NCI-H510A treated with DMSO at 0.1 percent for 48 hours (cell line): ENCODE results near the gene U2AF1.
"Not testable (repeated sequence)": the region's sequence is repeated elsewhere in the genome, so short reads cannot be mapped to it uniquely, and the experiment has no call there.

ENCODE experiments used
- DNase-seq: peaks from one replicate; lab custom pipeline; 2025; lab: John Stamatoyannopoulos, UW

U2AF1 gene

DNA sequence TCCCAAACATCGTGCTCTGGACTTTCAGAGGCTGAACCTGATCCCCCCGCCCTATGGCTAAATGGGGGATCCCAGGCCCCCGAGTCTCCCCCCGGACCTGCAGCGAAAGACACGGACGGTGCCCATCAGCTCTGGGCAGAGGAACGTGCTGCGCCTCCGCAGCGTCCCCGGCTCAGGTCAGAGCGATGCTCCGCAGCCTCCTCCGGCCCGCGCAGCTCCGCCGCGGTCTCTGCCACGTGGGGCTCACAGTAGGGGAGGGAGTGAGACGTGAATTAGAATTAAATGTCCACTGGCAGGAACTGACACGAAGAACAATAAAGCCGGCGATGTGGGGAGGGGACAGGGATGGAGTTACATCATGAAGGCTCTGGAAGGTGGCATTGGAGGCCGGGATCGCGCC, 30.7 kb downstream of the U2AF1 start:
- not testable (repeated sequence) for DNase-seq

DNA sequence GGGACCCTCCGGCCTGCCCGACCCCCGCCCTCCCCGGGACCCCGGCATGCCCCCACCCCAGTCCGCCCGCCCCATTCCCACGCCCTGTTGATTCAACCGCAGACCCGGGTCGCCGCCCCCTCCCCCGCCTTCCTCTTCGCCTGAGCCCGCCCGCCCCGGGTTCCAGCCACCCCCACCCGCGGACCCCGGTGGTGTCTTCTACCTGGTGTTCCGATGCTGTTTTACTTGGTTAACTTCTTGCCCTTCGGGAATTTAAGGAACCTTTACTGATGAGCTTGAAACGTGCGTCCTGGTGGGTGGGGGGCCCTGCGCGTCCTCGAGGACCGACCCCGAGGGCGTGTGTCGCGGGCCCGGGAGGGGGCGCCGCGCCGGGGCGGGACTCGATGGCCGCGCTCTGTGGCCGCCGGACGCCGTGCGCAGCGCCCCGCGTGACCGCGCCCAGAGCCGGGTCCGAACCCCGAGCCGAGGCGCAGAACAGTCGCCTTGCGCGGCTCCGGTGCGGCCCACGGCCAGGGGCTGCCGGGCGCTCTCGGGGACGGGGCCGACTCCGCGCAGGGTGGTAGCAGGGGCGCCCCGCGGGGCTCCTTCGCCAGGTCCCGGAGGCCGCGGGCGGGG, 31.2 kb downstream of the U2AF1 start:
- not testable (repeated sequence) for DNase-seq

DNA sequence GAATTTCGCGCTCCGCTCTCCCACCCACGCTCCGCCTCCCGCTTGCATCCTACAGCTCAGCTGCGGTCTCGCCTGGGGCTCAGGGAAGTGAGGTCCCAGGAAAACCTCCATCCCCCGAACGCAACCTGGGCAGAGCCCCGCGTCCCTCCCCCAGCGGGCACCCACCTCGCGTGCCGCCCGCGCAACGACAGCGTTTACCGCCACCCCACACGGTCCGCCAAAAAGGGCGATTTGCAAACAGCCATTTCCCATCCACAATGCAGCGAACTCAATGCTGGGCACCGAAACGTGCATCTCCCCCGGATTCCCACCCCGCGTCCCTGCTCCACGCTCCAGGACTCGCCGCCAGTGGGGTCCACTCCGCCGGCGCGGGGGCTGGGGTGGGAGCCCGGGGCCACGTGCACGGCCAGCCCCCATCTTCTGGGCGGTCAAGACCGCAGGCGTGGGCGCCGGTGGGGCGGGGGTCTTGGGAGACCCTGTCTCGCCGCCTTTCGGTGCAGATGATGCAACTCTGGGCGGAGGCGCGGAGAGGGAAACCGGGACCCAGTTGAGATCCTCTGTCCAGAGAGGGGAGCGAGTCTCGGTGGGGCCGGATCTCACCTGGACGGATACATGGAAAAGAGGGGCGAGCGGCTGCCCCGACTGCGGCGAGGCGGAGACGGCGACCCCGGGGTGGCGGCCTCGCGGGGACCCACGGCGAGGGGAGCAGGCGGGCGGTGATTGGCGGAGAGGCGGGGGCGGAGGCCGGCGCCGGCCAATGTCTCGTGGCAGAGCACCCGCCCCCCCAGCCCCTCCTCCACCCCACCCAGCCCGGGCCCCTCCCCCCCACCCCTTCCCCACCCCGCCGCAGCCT, 32.0 kb downstream of the U2AF1 start, which contains the start of gene CBS:
TSS of gene CBS (minus strand) at position 666 of the 853 bp plus-strand sequence. CDS start 3,642 bp downstream, outside the sequence.
- DNase-seq, result not testable (repeated sequence)

DNA sequence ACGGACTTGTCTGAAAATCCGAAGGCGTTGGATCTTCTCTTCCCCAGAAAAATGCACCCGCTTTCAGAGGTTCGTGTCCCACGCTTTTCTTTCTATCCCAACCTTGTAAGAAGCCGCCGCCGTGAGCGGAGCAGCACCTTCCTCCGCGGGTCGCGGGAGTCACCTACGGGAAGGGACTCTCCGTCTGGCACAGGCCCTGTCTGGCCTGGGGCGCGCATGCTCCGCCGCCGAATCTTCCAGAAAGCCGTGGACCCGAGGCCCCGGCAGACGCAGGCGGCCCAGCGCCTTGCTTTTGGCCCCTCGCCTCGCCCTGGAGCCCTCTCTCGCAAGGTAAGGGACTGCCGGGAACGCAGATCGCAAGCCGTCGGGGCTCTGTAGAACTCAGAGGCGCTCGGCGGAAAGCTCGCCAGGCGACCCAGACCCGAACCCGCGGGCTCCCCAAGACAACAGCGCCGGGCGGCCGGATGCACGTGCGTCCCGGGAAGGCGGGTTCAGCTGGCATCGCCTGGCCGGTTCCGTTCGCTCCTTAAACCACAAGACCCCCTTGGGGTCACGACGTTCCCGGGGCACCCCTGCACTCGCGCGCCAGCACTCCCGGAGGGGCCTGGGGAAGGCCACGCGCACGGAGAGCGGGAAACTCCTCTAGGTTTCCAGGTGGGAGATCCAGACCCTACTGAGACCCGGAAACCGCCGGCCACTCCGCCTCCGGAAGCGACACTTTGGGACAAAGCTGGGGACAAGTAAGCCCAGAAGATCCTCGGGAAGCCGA, 32.8 kb downstream of the U2AF1 start:
- not testable (repeated sequence) for DNase-seq

DNA sequence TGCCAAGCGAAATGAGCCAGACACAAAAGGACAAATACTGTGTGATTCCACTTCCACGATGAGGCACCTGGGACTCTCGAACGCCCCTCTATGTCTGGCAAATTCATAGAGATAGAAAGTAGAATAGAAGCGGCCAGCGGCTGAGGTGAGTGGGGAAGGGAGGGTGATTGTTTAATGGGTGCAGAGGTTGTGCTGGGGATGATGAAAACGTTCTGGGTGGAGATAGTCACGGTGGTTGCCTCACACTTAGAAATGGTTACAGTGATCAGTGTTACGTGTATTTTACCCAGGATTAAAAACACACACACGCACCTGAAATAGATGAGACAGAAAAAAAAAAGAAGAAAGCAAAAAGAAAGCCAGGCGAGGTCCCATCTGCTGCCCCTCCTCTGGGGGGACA, 34.6 kb downstream of the U2AF1 start:
- DNase-seq, result not testable (repeated sequence)

DNA sequence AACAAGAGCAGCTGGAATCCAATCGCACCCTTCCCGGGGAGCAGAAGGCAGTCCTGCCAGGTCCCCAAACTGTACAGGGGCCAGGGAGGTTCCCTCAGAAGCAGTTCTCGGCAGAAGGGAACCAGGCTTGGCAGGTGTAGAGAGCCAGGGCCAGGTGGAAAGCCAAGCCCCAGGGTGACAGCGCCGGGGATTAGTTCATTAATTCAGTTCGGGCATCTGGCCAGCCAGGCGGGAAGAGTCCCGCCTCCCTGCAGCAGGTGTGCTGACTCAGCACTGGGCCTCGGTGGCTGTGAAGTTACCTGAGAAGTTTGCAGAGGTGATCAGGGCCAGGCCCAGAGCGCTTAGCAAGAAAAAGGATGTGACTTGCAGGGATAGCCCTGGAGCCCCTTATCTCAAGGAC, 37.7 kb downstream of the U2AF1 start:
- not testable (repeated sequence) for DNase-seq

DNA sequence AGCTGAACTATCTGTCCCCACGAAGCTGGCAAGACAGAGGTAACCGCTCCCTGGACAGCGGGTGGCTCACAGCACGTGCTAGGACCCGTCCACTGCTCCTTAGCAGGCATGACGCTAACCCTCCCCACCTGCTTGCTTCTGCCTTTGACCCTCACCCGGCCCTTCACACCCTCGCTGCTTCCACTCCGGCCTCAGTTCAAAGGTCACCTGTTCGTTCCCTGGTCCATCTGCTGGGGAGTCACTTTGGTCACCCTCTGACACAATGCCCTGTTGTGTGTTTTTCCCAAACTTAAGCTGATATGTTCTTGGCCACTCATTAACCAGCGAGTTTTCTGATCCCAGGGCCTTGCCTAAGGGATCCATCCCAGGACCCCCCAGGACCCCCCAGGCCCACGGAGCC, 39.3 kb downstream of the U2AF1 start:
- not testable (repeated sequence) for DNase-seq

DNA sequence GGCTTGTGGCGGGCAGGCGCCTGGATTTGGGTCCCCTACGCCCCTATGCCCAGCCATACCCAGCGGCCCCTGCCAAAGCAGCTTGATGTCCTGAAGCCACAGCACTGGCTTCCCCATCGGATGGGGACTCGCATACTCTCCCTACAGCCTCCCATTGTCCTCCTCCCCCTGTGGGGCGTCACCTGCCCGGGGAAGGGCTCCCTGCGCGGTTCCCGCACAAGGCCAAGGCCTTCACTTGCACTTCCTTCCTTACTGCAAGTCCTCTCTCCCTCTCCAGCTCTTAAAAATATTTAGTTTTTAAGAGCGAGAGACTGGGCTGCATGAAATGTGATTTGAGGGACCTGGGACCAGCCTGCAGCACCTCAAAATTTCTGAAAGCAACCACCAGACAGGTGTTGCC, 40.7 kb downstream of the U2AF1 start:
- not testable (repeated sequence) for DNase-seq

DNA sequence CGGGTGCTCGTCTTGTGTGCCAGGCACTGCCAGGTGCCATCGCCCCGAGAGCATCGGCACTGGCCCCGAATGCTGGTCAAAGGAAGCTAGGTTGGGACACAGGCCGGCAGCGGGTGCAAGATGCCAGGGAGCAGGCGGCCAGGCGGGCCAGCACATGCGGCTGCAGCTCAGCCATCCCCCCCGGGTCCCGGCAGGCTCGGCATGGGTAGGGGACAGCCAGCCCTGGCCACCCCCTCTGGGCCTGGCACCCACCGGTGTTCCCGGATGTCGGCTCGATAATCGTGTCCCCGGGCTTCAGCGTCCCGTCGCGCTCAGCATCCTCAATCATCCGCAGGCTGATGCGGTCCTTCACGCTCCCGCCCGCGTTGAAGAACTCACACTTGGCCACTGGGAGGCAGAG, 41.4 kb downstream of the U2AF1 start:
- DNase-seq, result not testable (repeated sequence)

DNA sequence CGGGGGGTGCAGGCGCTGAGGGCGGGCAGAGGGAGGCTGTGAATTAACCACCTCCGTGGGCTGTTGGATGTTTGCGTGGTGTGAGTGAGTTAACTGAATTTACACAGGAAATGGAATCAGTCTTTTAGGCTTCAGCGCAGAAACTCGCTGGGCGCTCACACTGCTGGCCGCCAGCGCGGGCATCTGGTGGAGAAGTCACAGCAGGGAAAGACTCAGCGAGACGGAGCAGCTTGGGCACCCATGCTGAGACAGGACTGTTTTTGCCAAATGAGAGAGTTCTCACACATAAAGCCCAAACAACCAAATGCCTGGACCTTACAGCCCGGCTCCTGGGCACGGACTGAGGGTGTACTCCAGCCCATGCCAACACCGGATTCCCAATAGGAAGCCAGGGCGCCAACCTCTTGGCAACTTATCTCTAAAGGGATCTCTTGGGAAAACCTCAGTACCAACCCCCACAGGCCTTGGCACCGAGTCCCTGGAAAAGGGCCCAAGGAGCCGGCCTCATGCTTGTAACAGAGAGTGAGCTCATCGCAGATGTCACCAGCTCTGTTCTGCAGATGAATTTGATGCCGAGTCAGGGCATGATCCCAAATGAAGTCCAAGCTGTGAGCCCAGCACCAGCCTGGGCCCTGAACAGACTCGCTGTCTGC, 43.0 kb downstream of the U2AF1 start:
- not testable (repeated sequence) for DNase-seq

DNA sequence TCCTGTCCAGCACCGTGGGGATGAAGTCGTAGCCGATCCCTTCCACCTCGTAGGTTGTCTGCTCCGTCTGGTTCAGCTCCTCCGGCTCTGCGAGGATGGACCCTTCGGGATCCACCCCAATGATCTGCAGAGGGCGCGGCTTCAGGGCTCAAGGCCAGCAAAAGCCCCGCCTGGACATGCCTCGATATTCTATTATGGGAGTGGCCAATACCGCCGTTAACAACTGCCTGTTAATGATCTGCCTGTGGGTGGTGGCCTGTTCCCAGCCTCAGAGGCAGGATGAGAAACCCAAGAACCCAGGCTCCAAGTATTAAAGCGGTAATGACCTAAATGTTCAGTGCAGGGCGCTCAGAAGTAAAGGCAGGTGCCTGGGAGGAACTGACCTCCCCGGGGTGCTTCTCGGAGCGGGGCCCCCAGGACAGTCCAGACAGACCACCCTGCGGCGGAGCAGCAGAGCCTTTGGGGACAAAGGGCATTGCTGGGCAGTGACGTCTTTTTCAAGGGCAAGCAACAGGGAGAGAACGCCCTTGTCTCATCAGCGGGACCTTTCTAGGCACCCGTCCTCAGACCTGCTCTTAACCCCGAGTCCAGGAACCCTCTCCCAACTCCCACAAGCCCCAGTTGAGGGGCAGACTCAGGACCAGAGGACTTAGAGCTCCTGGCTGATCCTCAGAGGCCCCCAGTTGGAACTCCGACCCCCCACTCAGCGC, 44.3 kb downstream of the U2AF1 start:
- DNase-seq, result not testable (repeated sequence)

DNA sequence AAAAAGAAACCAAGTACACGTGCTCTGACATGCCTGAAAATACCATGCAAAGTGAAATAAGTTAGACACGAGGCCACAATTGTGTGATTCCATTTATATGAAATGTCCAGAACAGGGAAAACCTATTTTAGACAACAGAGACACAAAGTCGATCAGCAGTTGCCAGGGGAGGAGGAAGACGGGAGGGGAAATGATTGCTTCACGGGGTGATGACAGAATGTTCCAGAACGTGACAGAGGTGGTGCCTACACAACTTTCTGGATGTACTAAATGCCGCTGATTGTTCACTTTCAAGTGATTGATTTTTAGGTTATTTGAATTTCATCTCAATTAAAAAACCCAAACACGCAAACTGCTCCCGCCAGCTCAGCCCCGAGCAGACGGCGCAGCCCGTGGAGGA, 54.3 kb downstream of the U2AF1 start:
- DNase-seq, result not testable (repeated sequence)

DNA sequence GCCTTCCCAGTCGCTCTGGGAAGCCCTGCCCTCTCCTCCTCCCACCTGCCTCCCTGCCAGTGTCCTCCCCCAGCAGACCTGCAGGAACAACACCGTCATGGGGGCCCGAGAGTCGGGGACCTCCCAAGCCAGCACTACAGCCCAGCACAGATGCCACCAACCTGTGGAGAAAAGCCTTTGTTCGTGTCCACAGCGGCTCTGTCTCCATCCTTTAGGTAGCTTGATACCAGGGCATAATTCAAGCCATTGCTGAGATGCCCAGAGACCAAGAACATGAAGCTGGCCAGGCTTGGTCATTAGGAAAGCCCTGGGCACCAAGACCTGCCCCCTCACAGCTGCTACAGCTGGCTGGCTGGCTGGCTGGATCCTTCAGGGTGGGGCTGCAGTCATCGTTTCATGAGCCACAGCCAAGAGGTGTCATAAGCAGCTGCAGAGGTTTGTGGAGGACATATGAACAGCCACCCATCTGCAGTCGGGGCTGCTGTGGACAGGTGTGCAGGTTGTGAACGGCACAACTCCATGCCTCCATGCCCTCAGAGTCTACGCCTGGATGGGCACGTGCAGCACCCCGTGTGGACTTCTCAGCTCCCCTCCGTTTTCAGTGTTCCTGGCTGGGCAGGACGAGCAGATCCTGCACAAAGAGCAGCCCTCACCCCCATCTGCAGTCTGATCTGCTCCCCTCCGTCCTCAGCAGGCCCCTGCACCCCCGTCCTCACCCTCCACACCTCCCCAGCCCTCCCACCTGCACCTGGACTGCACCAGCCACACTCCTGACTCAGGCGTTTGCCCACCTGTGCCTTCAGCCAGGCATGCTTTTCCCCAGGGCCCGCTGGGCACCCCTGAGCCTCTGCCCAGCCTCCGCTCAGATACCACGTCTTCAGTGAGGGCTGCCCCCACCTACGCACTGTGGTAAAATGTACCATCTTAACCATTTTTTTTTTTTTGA, 61.2 kb downstream of the U2AF1 start:
- DNase-seq, result not testable (repeated sequence)

DNA sequence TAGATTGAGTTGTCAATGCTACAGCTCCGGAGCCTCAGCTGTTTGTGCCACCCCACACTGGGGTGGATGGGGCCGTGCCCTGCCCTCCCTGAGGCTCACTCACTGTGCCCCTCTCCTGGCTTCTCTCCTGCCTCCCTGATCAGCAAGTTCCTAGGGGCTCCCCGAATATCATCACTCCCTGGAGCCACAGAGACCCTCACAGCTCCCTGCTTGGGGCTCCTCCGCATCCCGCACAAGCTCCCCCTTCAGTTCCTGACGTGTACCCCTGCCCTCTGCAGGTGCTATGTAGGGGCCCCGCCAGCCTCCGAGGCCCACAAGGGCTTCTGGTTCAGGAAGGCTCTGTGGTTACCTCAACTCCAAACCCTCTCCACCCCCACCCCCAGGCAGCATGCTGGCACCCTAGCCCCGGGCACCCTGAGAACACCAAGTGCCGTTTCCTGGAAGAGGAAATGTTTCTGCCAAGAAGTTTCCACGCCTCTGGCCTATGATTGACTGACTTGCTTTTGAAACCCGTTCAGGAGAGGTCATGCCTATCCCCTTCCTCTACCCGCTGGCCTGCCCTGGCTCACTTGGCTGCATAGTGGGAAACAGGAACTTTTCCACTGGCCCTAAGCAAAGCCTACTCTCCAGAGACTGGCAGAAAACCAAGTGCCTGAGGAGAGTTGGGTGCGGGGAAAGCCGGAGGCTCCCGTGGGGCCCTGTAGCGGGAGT, 62.0 kb downstream of the U2AF1 start:
- DNase-seq, result not testable (repeated sequence)

DNA sequence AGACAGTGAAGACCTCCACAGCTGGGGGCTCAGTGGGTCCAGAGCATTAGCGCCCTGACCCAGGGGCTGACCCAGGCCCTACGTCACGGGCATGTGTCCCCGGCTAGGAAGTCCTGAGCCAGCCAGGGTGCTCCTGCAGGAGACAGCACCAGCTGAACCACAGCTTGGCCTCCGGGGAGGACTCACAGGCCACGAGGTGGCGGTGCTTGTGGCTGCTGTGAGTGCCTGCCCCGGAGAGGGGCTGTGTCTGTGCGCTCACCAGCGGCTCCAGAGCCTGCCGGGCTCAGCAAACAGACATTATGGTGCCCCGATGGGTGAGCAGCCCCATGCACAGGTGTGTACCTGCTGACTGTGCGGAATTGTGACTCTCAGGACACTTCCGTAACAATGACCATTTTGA, 62.8 kb downstream of the U2AF1 start:
- DNase-seq, result not testable (repeated sequence)

DNA sequence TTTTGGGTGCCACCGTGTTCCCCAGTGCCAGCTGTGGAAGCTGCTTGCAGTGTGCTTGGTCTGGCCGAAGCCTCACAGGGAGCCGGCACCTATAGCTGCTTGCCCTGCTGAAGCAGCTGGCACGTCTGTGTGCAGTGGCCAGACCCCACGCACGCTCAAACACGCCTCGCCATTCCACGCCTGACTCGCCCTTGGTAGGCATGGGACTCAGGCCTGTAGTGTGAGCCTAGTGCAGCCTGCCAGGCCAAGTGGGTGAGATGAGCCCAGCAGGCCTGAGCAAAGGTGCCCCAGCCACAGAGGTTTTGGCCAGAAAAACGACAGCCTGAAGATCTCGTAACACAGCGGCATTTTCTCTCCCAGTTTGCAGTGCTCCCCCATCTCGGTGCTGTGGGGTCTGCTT, 64.1 kb downstream of the U2AF1 start:
- not testable (repeated sequence) for DNase-seq
